ENCODE data around the gene ZSCAN25.
"Not testable (repeated sequence)": the region's sequence is repeated elsewhere in the genome, so short reads cannot be mapped to it uniquely, and the experiment has no call there.

Gene ZSCAN25

DNA sequence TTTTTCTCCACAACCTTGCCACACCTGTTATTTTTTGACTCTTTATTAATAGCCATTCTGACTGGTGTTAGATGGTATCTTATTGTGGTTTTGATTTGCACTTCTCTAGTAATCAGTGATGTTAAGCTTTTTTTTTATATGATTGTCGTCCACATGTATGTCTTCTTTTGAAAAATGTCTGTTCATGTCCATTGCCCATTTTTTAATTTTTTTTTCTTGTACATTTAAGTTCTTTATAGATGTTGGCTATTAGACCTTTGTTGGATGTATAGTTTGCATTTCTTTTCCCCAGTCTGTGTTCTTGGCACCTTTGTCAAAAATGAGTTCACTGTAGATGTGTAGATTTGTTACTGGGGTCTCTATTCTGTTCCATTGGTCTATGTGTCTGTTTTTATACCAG lies 28.8 kb downstream of the ZSCAN25 start:
- DNase-seq (ENCODE audit: low read depth, low spot score) = no peak
- no peak overlapping the region for H3K9ac ChIP-seq (ENCODE audit: insufficient read length, low read depth)
- no peaks in the 10 kb centered on the region for H3K9me3 ChIP-seq (ENCODE audit: insufficient read depth, low read length)
- H3K4me1 ChIP-seq (ENCODE audit: insufficient read depth, insufficient read length) = no peaks in the 10 kb centered on the region
- H3K36me3 ChIP-seq (ENCODE audit: insufficient read depth, insufficient read length, low read length) = no peaks in the 10 kb centered on the region
- TF ChIP-seq ZNF274 (IDR thresholded peaks at IDR 0.05; ENCODE audit: low read depth, low read length) (no peak), SUZ12 (IDR thresholded peaks at IDR 0.05; ENCODE audit: extremely low read depth, insufficient read depth, insufficient read length) (no peak), YY1 (IDR thresholded peaks at IDR 0.05; ENCODE audit: insufficient read depth, insufficient read length) (no peak)
- H3K27me3 ChIP-seq (ENCODE audit: insufficient read depth, insufficient read length) = no peaks in the 10 kb centered on the region
- H3K4me3 ChIP-seq (ENCODE audit: insufficient read length, low read depth) = no peak overlapping the region

GRCh38 chr7:99648843-99649242 lies 32.1 kb downstream of the ZSCAN25 start:
- no peak for DNase-seq (ENCODE audit: low read depth, low spot score)

DNA sequence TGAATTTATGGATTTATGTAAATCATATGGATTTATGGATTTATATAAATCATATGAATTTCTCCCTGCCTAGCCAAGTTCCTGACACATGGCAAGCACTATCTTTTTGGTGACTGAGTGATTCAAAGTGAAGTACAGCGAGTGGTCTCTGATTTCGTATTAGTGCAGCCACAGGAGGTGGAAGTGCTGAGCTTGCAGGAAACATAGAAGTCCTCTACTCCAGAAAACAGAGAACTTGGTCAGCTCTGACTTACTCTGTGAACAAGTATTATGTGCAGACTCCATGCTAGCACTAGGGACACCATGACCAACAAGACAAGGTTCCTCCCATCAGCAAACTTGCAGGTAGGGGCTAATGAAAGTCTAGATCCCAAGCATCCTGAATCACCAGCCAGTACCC lies 34.5 kb downstream of the ZSCAN25 start:
- Histone ChIP-seq H3K4me3 (ENCODE audit: insufficient read length, low read depth) (no peak overlapping the region), H3K9me3 (ENCODE audit: insufficient read depth, low read length) (no peaks in the 10 kb centered on the region), H3K36me3 (ENCODE audit: insufficient read depth, insufficient read length, low read length) (no peaks in the 10 kb centered on the region), H3K9ac (ENCODE audit: insufficient read length, low read depth) (no peak overlapping the region), H3K4me1 (ENCODE audit: insufficient read depth, insufficient read length) (no peaks in the 10 kb centered on the region), H3K27me3 (ENCODE audit: insufficient read depth, insufficient read length) (no peaks in the 10 kb centered on the region)
- TF ChIP-seq SUZ12 (IDR thresholded peaks at IDR 0.05; ENCODE audit: extremely low read depth, insufficient read depth, insufficient read length) (no peak), ZNF274 (IDR thresholded peaks at IDR 0.05; ENCODE audit: low read depth, low read length) (no peak)
- no peak for DNase-seq (ENCODE audit: low read depth, low spot score)

More at GRCh38 chr7:99648843-99649242, 32.1 kb downstream of the ZSCAN25 start:
- no peak for TF ChIP-seq YY1 (IDR thresholded peaks at IDR 0.05; ENCODE audit: insufficient read depth, insufficient read length)
- Histone ChIP-seq H3K36me3 (ENCODE audit: insufficient read depth, insufficient read length, low read length) (no peaks in the 10 kb centered on the region), H3K4me1 (ENCODE audit: insufficient read depth, insufficient read length) (no peaks in the 10 kb centered on the region), H3K9ac (ENCODE audit: insufficient read length, low read depth) (no peak overlapping the region), H3K4me3 (ENCODE audit: insufficient read length, low read depth) (no peak overlapping the region), H3K9me3 (ENCODE audit: insufficient read depth, low read length) (no peaks in the 10 kb centered on the region), H3K27me3 (ENCODE audit: insufficient read depth, insufficient read length) (no peaks in the 10 kb centered on the region)

DNA sequence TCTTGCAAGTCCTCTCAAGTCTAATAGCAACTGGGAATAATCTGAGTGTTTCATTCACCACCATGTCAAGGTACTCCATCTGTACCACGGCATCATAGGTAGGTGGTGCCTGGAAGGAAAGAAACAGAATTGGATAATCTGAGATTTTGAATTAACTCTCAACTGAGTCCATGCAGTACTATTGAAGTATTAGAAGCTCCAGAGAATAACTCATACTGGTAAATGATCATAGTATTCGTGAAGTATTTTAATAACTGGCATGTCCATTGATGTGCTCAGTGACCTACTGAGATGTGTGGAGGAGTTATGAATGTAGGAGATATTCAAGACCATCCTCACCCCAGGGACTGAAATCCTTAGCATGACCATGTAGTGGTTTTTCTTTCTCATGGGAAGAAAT lies 35.9 kb downstream of the ZSCAN25 start:
- Histone ChIP-seq H3K4me1 (ENCODE audit: insufficient read depth, insufficient read length) (no peaks in the 10 kb centered on the region), H3K36me3 (ENCODE audit: insufficient read depth, insufficient read length, low read length) (no peaks in the 10 kb centered on the region), H3K9me3 (ENCODE audit: insufficient read depth, low read length) (no peaks in the 10 kb centered on the region), H3K9ac (ENCODE audit: insufficient read length, low read depth) (no peak overlapping the region), H3K4me3 (ENCODE audit: insufficient read length, low read depth) (no peak overlapping the region), H3K27me3 (ENCODE audit: insufficient read depth, insufficient read length) (no peaks in the 10 kb centered on the region)
- TF ChIP-seq YY1 (IDR thresholded peaks at IDR 0.05; ENCODE audit: insufficient read depth, insufficient read length) (no peak), ZNF274 (IDR thresholded peaks at IDR 0.05; ENCODE audit: low read depth, low read length) (no peak), SUZ12 (IDR thresholded peaks at IDR 0.05; ENCODE audit: extremely low read depth, insufficient read depth, insufficient read length) (no peak)
- DNase-seq (ENCODE audit: low read depth, low spot score) = no peak

- not testable (repeated sequence) for H3K4me3 ChIP-seq (ENCODE audit: insufficient read length, low read depth); H3K36me3 ChIP-seq (ENCODE audit: insufficient read depth, insufficient read length, low read length); DNase-seq (ENCODE audit: low read depth, low spot score); H3K4me1 ChIP-seq (ENCODE audit: insufficient read depth, insufficient read length); H3K9me3 ChIP-seq (ENCODE audit: insufficient read depth, low read length); H3K27me3 ChIP-seq (ENCODE audit: insufficient read depth, insufficient read length); H3K9ac ChIP-seq (ENCODE audit: insufficient read length, low read depth)
These were observed 36.5 kb downstream of the ZSCAN25 start for GRCh38 chr7:99653269-99653668.

- TF ChIP-seq SUZ12 (IDR thresholded peaks at IDR 0.05; ENCODE audit: extremely low read depth, insufficient read depth, insufficient read length) (no peak), YY1 (IDR thresholded peaks at IDR 0.05; ENCODE audit: insufficient read depth, insufficient read length) (no peak), ZNF274 (IDR thresholded peaks at IDR 0.05; ENCODE audit: low read depth, low read length) (no peak)
- H3K9me3 ChIP-seq (ENCODE audit: insufficient read depth, low read length) = no peaks in the 10 kb centered on the region
- no peak for DNase-seq (ENCODE audit: low read depth, low spot score)
- H3K27me3 ChIP-seq (ENCODE audit: insufficient read depth, insufficient read length) = no peaks in the 10 kb centered on the region
- no peak overlapping the region for H3K9ac ChIP-seq (ENCODE audit: insufficient read length, low read depth)
- no peak overlapping the region for H3K4me3 ChIP-seq (ENCODE audit: insufficient read length, low read depth)
- no peaks in the 10 kb centered on the region for H3K4me1 ChIP-seq (ENCODE audit: insufficient read depth, insufficient read length)
- H3K36me3 ChIP-seq (ENCODE audit: insufficient read depth, insufficient read length, low read length) = no peaks in the 10 kb centered on the region
These were observed 37.0 kb downstream of the ZSCAN25 start for GRCh38 chr7:99653754-99654153.

DNA sequence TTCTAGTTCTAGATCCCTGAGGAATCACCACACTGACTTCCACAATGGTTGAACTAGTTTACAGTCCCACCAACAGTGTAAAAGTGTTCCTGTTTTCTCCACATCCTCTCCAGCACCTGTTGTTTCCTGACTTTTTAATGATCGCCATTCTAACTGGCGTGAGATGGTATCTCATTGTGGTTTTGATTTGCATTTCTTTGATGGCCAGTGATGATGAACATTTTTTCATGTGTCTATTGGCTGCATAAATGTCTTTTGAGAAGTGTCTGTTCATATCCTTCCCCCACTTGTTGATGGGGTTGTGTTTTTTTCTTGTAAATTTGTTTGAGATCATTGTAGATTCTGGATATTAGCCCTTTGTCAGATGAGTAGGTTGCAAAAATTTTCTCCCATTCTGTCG lies 37.9 kb downstream of the ZSCAN25 start:
- not testable (repeated sequence) for DNase-seq (ENCODE audit: low read depth, low spot score); H3K4me3 ChIP-seq (ENCODE audit: insufficient read length, low read depth)

GRCh38 chr7:99657879-99658278 lies 41.1 kb downstream of the ZSCAN25 start:
- H3K9ac ChIP-seq (ENCODE audit: insufficient read length, low read depth); H3K4me1 ChIP-seq (ENCODE audit: insufficient read depth, insufficient read length); H3K27me3 ChIP-seq (ENCODE audit: insufficient read depth, insufficient read length); DNase-seq (ENCODE audit: low read depth, low spot score); H3K36me3 ChIP-seq (ENCODE audit: insufficient read depth, insufficient read length, low read length); H3K4me3 ChIP-seq (ENCODE audit: insufficient read length, low read depth): not testable (repeated sequence)
- H3K9me3 ChIP-seq (ENCODE audit: insufficient read depth, low read length) = peaks cover 13% of the 10 kb centered on the region; the same call in 1 of the 2 replicates

More for the DNA sequence above, 37.9 kb downstream of the ZSCAN25 start:
- not testable (repeated sequence) for H3K9me3 ChIP-seq (ENCODE audit: insufficient read depth, low read length); H3K36me3 ChIP-seq (ENCODE audit: insufficient read depth, insufficient read length, low read length); H3K9ac ChIP-seq (ENCODE audit: insufficient read length, low read depth); H3K4me1 ChIP-seq (ENCODE audit: insufficient read depth, insufficient read length); H3K27me3 ChIP-seq (ENCODE audit: insufficient read depth, insufficient read length)
